Upper lobe of left lung (tissue), 6 donors: ENCODE data around the gene CCDC54. TPM values are rescaled to one million over a fixed set of nuclear protein-coding genes. Genes with fewer than 3 reads are reported as not detected.
"Not testable (repeated sequence)": the region's sequence is repeated elsewhere in the genome, so short reads cannot be mapped to it uniquely, and the experiment has no call there.

Experiments used
- ATAC-seq, 2 donors: fragments of 200-7000 bp; cut with Tn5 transposase; one replicate each; pipeline ENCODE4 v1.9.1; 2022; ENCODE audit warnings: mild to moderate bottlenecking in 2 of 2, moderate library complexity in 2 of 2; ENCODE audit not compliant: low FRiP score in 2 of 2
- DNase-seq, 2 donors: peaks; one replicate each; pipeline ENCODE4 v3.0.0-alpha.2; 2019 to 2020
- H3K27ac ChIP-seq, 4 donors: fragments of 200-600 bp; sonication (generic); one replicate each; pipeline ENCODE4 v1.5.1; 2016 to 2019
- H3K27me3 ChIP-seq, 4 donors: fragments of 200-600 bp; sonication (generic); one replicate each; pipeline ENCODE4 v1.5.1; 2017 to 2019
- H3K36me3 ChIP-seq, 4 donors: fragments of 200-600 bp; sonication (generic); one replicate each; pipeline ENCODE4 v1.5.1; 2016 to 2019
- H3K4me1 ChIP-seq, 4 donors: fragments of 200-600 bp; sonication (generic); one replicate each; pipeline ENCODE4 v1.5.1; 2018 to 2019
- H3K4me3 ChIP-seq, 4 donors: fragments of 200-600 bp; sonication (generic); one replicate each; pipeline ENCODE4 v1.5.1; 2017 to 2019; ENCODE audit warnings: mild to moderate bottlenecking in 2 of 4, moderate library complexity in 1 of 4
- H3K9me3 ChIP-seq, 4 donors: fragments of 200-600 bp; sonication (generic); one replicate each; pipeline ENCODE4 v1.5.1; 2018 to 2019
- CTCF ChIP-seq, 6 experiments: fragments of 450-650 bp in 4 of 6; fragments of 200-600 bp in 2 of 6; sonication (generic) in 2 of 6; IDR thresholded peaks; one replicate each; pipeline ENCODE4 v1.5.1; 2016 to 2019; ENCODE audit warnings: antibody characterized with exemption in 6 of 6
- EP300 ChIP-seq, 4 donors: sonication (generic); formaldehyde crosslinking; IDR thresholded peaks; one replicate each; pipeline ENCODE4 v1.5.1; 2017; ENCODE audit warnings: antibody characterized with exemption in 4 of 4, control low read depth in 2 of 4
- POLR2A ChIP-seq, 4 donors: fragments of 450-650 bp; IDR thresholded peaks; one replicate each; pipeline ENCODE4 v1.5.1; 2016 to 2017; ENCODE audit warnings: antibody characterized with exemption in 4 of 4, mild to moderate bottlenecking in 2 of 4
- POLR2AphosphoS5 ChIP-seq, 2 donors: sonication (generic); formaldehyde crosslinking; IDR thresholded peaks; one replicate each; pipeline ENCODE4 v1.5.1; 2017; ENCODE audit warnings: antibody characterized with exemption in 2 of 2
- WGBS, 2 donors: methylation state at CpG; one replicate each; pipeline ENCODE4 v1.1.5; 2017 to 2018; 5-methylcytosine and 5-hydroxymethylcytosine counted together
- total RNA-seq, 6 donors: library from RNA; depleted of rRNA in 4 of 6; stranded (reverse); fragments of >200 nt in 4 of 6; gene quantifications; one replicate each; pipeline versions ENCODE4 v1.1.0 to v1.2.1, GENCODE V29; 2016 to 2021
- donor health status: DM: no; HTN: no; CAD: no; lungs with moderate emphysema.
- donor health status: DM: no; HTN: yes; CAD: no; lungs with severe emphysema.

The CCDC54 gene
- not detected for total RNA-seq

GRCh38 chr3:107377151-107377550 lies at the start of gene CCDC54:
TSS of gene CCDC54 (plus strand) at chr3:107377439. CDS start at chr3:107377588, 149 bp downstream.
- no peak for TF ChIP-seq EP300 (IDR thresholded peaks at IDR 0.05)
- no peaks in the 10 kb centered on the region for H3K27me3 ChIP-seq
- H3K4me1 ChIP-seq, result no peaks in the 10 kb centered on the region
- no peaks in the 10 kb centered on the region for H3K9me3 ChIP-seq
- ATAC-seq, result no peak
- no peak within 1 kb of the TSS for H3K4me3 ChIP-seq
- no peaks in the 10 kb centered on the region for H3K36me3 ChIP-seq
- no peak within 1 kb of the TSS for H3K27ac ChIP-seq
- DNase-seq, result no peak

- TF ChIP-seq POLR2AphosphoS5 (IDR thresholded peaks at IDR 0.05) (no peak), POLR2A (IDR thresholded peaks at IDR 0.05) (no peak), CTCF (IDR thresholded peaks at IDR 0.05) (no peak), EP300 (IDR thresholded peaks at IDR 0.05) (no peak)
These were observed 49.2 kb upstream of the CCDC54 start for GRCh38 chr3:107328069-107328468.

GRCh38 chr3:107329088-107329487 lies 48.2 kb upstream of the CCDC54 start:
- Histone ChIP-seq H3K9me3 (no peaks in the 10 kb centered on the region), H3K27ac (no peak overlapping the region), H3K4me1 (no peaks in the 10 kb centered on the region), H3K36me3 (no peaks in the 10 kb centered on the region), H3K27me3 (no peaks in the 10 kb centered on the region), H3K4me3 (no peak overlapping the region)
- TF ChIP-seq CTCF (IDR thresholded peaks at IDR 0.05) (no peak), EP300 (IDR thresholded peaks at IDR 0.05) (no peak), POLR2AphosphoS5 (IDR thresholded peaks at IDR 0.05) (no peak), POLR2A (IDR thresholded peaks at IDR 0.05) (no peak)
- 83 to 94% methylated on average over 5 of the region's 5 CpGs for WGBS, 2 donors
- ATAC-seq, result no peak
- no peak for DNase-seq

More at GRCh38 chr3:107328069-107328468, 49.2 kb upstream of the CCDC54 start:
- Histone ChIP-seq H3K27me3 (no peaks in the 10 kb centered on the region), H3K9me3 (no peaks in the 10 kb centered on the region), H3K4me3 (no peak overlapping the region), H3K27ac (no peak overlapping the region), H3K36me3 (no peaks in the 10 kb centered on the region), H3K4me1 (no peaks in the 10 kb centered on the region)
- DNase-seq (no peak), ATAC-seq (no peak)
- WGBS, 2 donors, result 76 to 82% methylated on average over 2 of the region's 2 CpGs

DNA sequence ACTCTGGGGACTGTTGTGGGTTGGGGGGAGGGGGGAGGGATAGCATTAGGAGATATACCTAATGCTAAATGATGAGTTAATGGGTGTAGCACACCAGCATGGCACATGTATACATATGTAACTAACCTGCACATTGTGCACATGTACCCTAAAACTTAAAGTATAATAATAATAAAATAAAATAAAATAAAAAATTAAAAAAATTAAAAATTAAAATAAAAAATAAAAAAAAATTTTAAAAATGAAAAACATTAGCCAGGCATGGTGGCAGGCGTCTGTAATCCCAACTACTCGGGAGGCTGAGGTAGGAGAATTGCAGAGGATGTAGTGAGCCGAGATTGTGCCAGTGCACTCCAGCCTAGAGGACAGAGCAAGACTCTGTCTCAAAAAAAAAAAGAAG lies 37.5 kb upstream of the CCDC54 start:
- H3K4me3 ChIP-seq, H3K27me3 ChIP-seq, ATAC-seq, H3K27ac ChIP-seq, H3K4me1 ChIP-seq, DNase-seq, H3K9me3 ChIP-seq, H3K36me3 ChIP-seq: not testable (repeated sequence)
- WGBS, 2 donors, result 94 to 99% methylated on average over 3 of the region's 3 CpGs

DNA sequence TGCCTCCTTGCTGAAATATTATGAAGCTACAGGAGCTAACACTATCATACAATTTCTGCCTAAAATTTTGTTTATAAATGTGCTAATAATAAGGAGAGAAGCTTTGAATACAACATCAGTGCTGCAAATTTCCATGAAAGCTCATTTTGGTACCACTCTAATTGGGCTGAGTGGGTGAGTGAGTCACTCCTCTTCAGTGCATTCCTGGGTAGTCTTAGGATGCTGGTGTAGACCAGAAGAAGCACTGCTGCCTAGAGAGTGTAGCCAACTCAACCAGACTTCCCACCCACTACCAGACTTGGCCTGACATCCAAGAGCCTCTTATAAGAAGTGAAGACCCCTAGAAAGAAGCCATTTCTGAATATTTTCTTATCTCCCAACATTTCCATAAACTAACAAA lies 32.5 kb upstream of the CCDC54 start:
- no peak for TF ChIP-seq POLR2AphosphoS5 (IDR thresholded peaks at IDR 0.05)
- TF ChIP-seq CTCF (IDR thresholded peaks at IDR 0.05), result no peak
- no peak for TF ChIP-seq POLR2A (IDR thresholded peaks at IDR 0.05)
- no peak for TF ChIP-seq EP300 (IDR thresholded peaks at IDR 0.05)
- no peaks in the 10 kb centered on the region for H3K27me3 ChIP-seq
- DNase-seq, result no peak
- no peak for ATAC-seq
- H3K27ac ChIP-seq, result no peak overlapping the region
- no peak overlapping the region for H3K4me3 ChIP-seq
- H3K36me3 ChIP-seq, result no peaks in the 10 kb centered on the region
- no peaks in the 10 kb centered on the region for H3K4me1 ChIP-seq
- no peaks in the 10 kb centered on the region for H3K9me3 ChIP-seq

GRCh38 chr3:107345822-107346405 lies 31.3 kb upstream of the CCDC54 start:
- WGBS, 2 donors, result 71 to 76% methylated on average over 4 of the region's 4 CpGs
- Histone ChIP-seq H3K27ac (no peak overlapping the region), H3K4me1 (no peaks in the 10 kb centered on the region), H3K27me3 (no peaks in the 10 kb centered on the region), H3K36me3 (no peaks in the 10 kb centered on the region), H3K4me3 (no peak overlapping the region), H3K9me3 (no peaks in the 10 kb centered on the region)
- no peak for ATAC-seq
- TF ChIP-seq CTCF (IDR thresholded peaks at IDR 0.05) (no peak), EP300 (IDR thresholded peaks at IDR 0.05) (no peak), POLR2AphosphoS5 (IDR thresholded peaks at IDR 0.05) (no peak), POLR2A (IDR thresholded peaks at IDR 0.05) (no peak)
- no peak for DNase-seq
